Measurements from ENCODE around the gene ECD.
"Not testable (repeated sequence)": the region's sequence is repeated elsewhere in the genome, so short reads cannot be mapped to it uniquely, and the experiment has no call there.

DNA sequence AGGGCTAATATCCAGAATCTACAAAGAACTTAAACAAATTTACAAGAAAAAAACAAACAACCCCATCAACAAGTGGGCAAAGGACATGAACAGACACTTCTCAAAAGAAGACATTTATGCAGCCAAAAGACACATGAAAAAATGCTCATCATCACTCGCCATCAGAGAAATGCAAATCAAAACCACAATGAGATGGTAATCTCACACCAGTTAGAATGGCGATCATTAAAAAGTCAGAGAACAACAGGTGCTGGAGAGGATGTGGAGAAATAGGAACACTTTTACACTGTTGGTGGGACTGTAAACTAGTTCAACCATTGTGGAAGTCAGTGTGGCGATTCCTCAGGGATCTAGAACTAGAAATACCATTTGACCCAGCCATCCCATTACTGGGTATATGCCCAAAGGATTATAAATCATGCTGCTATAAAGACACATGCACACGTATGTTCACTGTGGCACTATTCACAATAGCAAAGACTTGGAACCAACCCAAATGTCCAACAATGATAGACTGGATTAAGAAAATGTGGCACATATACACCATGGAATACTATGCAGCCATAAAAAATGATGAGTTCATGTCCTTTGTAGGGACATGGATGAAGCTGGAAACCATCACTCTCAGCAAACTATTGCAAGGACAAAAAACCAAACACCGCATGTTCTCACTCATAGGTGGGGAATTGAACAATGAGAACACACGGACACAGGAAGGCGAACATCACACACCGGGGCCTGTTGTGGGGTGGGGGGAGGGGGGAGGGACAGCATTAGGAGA lies 17.0 kb downstream of the ECD start:
- TF ChIP-seq, protein P1, sequence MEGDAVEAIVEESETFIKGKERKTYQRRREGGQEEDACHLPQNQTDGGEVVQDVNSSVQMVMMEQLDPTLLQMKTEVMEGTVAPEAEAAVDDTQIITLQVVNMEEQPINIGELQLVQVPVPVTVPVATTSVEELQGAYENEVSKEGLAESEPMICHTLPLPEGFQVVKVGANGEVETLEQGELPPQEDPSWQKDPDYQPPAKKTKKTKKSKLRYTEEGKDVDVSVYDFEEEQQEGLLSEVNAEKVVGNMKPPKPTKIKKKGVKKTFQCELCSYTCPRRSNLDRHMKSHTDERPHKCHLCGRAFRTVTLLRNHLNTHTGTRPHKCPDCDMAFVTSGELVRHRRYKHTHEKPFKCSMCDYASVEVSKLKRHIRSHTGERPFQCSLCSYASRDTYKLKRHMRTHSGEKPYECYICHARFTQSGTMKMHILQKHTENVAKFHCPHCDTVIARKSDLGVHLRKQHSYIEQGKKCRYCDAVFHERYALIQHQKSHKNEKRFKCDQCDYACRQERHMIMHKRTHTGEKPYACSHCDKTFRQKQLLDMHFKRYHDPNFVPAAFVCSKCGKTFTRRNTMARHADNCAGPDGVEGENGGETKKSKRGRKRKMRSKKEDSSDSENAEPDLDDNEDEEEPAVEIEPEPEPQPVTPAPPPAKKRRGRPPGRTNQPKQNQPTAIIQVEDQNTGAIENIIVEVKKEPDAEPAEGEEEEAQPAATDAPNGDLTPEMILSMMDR (IDR thresholded peaks at IDR 0.05), result not testable (repeated sequence)
- not testable (repeated sequence) for TF ChIP-seq EP300 (IDR thresholded peaks at IDR 0.05; ENCODE audit: low read depth); POLR2A (IDR thresholded peaks at IDR 0.05)
